ENCODE results near the gene ASPDH. TPM values are rescaled to one million over a fixed set of nuclear protein-coding genes. Genes with fewer than 3 reads are reported as not detected.

ASPDH gene
- total and polyA plus RNA-seq, 2 of the 4 experiments (the other 2 are of a cell fraction), result not detected

DNA sequence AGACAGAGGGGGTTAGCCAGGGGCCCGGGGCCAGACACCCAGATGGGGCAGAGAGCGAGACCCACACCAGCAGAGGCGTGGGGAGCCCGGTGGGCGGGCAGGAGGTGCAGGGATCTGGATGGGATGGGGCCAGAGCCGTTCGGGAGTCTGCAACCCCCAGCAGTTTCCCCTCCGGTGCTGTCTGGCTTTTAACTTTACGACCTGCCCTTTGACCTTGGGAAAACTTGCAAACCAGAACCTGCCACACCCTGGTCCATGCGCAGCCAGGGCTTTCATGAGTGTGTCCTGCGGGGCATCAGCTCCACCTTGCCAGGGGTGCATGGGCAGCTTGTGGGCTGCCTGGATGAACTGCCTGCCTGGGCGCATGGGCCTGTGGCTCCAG lies 12.5 kb downstream of the ASPDH start:
- ChIA-PET CTCF (no interaction called here), POLR2A (ENCODE audit: unreplicated experiment) (no interaction called here)
- Histone ChIP-seq H2AK9ac (replicated peaks; ENCODE audit: low read depth, low read length, poor library complexity) (no peak overlapping the region), H3K4me2 (ENCODE audit: low read depth, low read length) (no peak overlapping the region), H3K36me3 (ENCODE audit: control insufficient read depth, insufficient read depth, low read length) (peaks cover 2% of the 10 kb centered on the region; the same call in 1 of the 2 replicates), H4K20me1 (ENCODE audit: insufficient read depth, low read length) (no peaks in the 10 kb centered on the region), H3K4ac (ENCODE audit: low read depth, low read length) (no peak overlapping the region), H2BK120ac (ENCODE audit: low read depth, low read length) (no peak overlapping the region), H2BK15ac (ENCODE audit: low read depth, low read length) (no peak overlapping the region), H4K91ac (ENCODE audit: insufficient read depth, low read depth, low read length) (no peak overlapping the region), H3K4me1 (ENCODE audit: control insufficient read depth, insufficient read depth, low read length) (no peaks in the 10 kb centered on the region), H3K14ac (replicated peaks; ENCODE audit: low read depth, low read length) (no peak overlapping the region), H4K5ac (ENCODE audit: low read depth, low read length) (no peak overlapping the region), H4K8ac (ENCODE audit: low read depth in 2 of 2, low read length in 2 of 2) (no peak overlapping the region), H3K79me1 (ENCODE audit: low read depth in 1 of 2, low read length in 2 of 2) (no peaks in the 10 kb centered on the region), H2BK20ac (ENCODE audit: low read depth, low read length) (no peak overlapping the region), H3K9me1 (ENCODE audit: insufficient read depth, low read length) (no peaks in the 10 kb centered on the region), H3K23ac (ENCODE audit: low read depth, low read length) (no peak overlapping the region), H3K27me3 (ENCODE audit: control insufficient read depth, insufficient read depth, low read length) (peaks cover 21% of the 10 kb centered on the region; the same call in 1 of the 2 replicates), H3K9me3 (ENCODE audit: control insufficient read depth, insufficient read depth, low read length) (no peaks in the 10 kb centered on the region), H3K56ac (ENCODE audit: extremely low read depth, insufficient read depth, low read length) (no peak overlapping the region), H3K4me3 (ENCODE audit: insufficient read depth, low read depth, low read length) (no peak overlapping the region), H2BK5ac (ENCODE audit: low read depth, low read length, poor library complexity, severe bottlenecking) (no peak overlapping the region), H3K18ac (ENCODE audit: low read depth, low read length) (no peak overlapping the region), H2AK5ac (ENCODE audit: low read depth, low read length) (no peak overlapping the region), H2AFZ (replicated peaks; ENCODE audit: low read length, poor library complexity) (no peak overlapping the region), H3K27ac (ENCODE audit: insufficient read depth, low read length) (no peak overlapping the region), H3K9ac (ENCODE audit: low read depth, low read length) (no peak overlapping the region)
- ATAC-seq (ENCODE audit: low read depth) (no peak), DNase-seq (no peak)
- dilution Hi-C loops (cut with HindIII; ENCODE audit: low sequenced_read_pairs, unreplicated experiment) (no loop called here), in situ Hi-C loops (cut with MboI; ENCODE audit: low sequenced_read_pairs) (no loop called here), intact Hi-C loops (cut with micrococcal nuclease) (no loop called here)
- TF ChIP-seq NFE2L2 (IDR thresholded peaks at IDR 0.05; ENCODE audit: low read depth, low read length), result no peak
- TF ChIP-seq, protein P1, sequence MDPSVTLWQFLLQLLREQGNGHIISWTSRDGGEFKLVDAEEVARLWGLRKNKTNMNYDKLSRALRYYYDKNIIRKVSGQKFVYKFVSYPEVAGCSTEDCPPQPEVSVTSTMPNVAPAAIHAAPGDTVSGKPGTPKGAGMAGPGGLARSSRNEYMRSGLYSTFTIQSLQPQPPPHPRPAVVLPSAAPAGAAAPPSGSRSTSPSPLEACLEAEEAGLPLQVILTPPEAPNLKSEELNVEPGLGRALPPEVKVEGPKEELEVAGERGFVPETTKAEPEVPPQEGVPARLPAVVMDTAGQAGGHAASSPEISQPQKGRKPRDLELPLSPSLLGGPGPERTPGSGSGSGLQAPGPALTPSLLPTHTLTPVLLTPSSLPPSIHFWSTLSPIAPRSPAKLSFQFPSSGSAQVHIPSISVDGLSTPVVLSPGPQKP (IDR thresholded peaks at IDR 0.05; ENCODE audit: borderline replicate concordance, low read depth, low read length), result no peak
- no peak for TF ChIP-seq RAD21 (IDR thresholded peaks at IDR 0.05; ENCODE audit: low read length)
- no peak for TF ChIP-seq BHLHE40 (IDR thresholded peaks at IDR 0.05; ENCODE audit: low read depth, low read length)
- 32% methylated on average over 8 of the region's 12 CpGs; no CpG with 5 or more reads in 1 of the 2 experiments for WGBS, 2 experiments (ENCODE audit: extremely low coverage in 2 of 2, insufficient read length in 1 of 2)
- BruUV-seq (replicated peaks), result no TSS peak
